MM.1S (cell line): ENCODE measurements around the gene GALNTL6.

Experiments
- CTCF ChIP-seq: fragments of 300-600 bp; sonication (generic); IDR thresholded peaks from 2 replicates; pipeline ENCODE4 v1.5.1; 2016; ENCODE audit warnings: antibody characterized with exemption, low read length, mixed read lengths
- EZH2 ChIP-seq: fragments of 300-600 bp; sonication (generic); optimal IDR thresholded peaks from 2 replicates; pipeline ENCODE3; 2017; ENCODE audit warnings: low read depth, mild to moderate bottlenecking, antibody characterized with exemption, low read length, mixed read lengths
- EZH2phosphoT487 ChIP-seq: fragments of 300-600 bp; sonication (generic); IDR thresholded peaks from 2 replicates; pipeline ENCODE4 v1.6.1; 2018; ENCODE audit warnings: antibody characterized with exemption, low read length

DNA sequence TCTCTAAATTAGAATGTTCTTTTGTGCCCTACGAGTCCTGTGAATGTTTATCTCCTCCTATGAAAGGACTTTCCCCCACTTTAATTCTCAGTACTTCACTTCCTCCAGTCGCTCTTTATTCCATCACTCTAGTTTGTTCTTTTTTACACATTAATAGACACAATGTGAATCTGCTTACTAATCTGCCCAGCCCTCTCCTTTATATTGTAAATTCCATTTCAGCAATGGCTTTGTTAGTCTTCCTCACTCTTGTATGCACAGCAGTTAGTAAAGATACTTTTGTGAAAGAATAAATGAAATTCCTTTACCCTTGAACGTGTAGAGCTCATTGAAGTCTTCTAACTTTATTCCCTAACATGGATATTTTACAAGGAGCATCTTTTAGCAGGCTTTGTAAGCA, 255.3 kb downstream of the GALNTL6 start:
- TF ChIP-seq CTCF = no peak
- no peak for TF ChIP-seq EZH2phosphoT487
- TF ChIP-seq EZH2 = no peak
